HL-60/S4 treated with retinoic acid at 250 ng/mL for 4 days and 3 days (cell line): ENCODE results near the gene INO80C.

Experiments used
- in situ Hi-C: fragments of 300-500 bp; cut with MboI; formaldehyde crosslinking; loops from 2 replicates; pipeline ENCODE4 v1.7.0; 2022; ENCODE audit warnings: low sequenced_read_pairs

Gene INO80C

DNA sequence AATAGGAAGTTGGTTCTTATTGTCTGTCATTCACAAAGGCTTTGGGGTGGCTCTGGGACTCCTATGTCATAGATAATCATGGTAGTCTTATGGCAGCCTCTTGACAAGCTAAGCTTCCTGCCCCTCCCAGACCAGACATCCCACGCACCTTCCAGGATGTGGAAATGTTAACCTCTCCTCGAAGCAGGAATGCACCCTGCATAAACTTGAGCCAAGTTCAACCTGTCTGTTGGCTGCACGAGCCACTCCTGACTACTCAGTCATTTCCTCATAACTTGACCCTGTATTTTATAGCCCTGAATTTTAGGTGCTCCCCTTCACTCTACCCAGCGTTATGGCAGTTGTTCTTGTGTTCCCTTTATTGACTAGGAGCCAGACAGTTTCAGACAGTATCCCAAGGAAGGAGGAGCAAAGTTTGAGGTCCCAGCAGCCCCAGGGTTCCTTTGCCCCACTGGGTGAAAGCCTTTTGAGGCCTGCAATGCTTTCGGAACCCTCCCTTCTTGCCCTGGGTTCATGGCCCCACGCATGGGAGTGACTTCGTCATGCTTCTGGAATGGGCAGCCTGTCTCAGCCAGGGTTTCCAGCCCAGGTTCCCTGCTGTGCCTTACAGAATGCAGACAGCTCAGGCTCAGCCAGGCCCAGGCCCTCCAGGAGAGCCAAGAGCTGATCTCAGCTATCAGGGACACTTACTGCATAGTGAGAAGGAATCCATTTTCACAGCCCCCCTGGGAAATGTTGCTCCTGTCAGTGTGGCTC, 15.6 kb upstream of the INO80C start:
- in situ Hi-C loops = no loop called here

DNA sequence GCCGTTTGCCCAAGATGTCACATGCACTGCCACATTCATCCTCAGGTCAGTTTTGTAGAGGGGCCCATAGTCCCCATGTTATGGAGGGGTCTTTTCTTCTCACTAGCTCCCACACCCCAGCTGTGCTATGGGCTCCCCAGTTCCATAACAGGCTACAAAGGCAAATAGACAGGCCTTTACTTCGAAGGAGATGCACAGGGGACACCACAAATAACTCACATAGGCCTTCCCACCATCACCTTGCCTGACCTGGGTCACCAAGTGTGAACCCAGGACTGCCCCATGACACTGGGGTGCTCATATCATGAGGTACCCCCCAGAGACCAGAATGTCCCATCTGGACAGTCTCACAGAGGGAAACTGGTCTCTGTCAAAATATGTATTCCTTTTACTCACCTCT, 15.0 kb upstream of the INO80C start:
- in situ Hi-C loops = no loop called here

DNA sequence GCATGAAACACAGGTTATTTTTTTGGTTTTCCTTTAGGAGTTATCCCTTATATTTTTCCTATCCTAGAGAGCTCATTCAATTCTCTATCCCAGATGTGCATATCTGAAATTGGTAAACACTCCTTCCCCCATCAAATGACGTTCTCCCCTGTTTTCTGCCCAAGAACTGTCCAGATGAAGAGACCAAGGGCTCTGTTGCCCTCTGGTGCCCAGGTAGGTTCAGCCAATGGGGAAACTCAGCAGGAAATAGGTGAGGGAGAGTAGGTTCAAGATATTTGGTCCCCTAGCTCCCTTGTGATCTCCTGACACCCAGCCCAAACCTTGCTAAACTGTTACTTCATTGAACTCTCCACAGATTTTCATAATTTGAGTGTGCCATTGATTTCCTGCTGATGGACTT, 14.1 kb upstream of the INO80C start:
- in situ Hi-C loops = no loop called here

DNA sequence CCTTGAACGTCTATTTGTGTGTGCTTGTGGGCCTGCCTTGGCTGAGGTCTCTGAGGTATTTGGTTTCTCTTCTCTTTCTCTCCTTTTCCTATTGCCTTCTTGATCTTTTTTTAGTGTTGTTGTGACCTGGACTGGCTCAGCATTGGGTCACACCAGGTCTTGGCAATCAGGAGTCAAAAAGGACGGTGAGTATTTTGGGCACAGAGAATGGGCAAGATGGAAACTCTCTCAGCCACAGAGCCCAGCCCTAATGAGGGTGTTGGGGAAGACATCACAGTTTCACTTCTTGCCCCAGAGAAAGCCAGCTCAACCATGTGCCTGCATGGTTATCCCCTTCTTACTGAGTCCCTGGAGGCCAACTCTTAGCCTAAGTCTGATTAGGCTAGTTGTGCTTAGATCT, 13.7 kb upstream of the INO80C start:
- in situ Hi-C loops = no loop called here

DNA sequence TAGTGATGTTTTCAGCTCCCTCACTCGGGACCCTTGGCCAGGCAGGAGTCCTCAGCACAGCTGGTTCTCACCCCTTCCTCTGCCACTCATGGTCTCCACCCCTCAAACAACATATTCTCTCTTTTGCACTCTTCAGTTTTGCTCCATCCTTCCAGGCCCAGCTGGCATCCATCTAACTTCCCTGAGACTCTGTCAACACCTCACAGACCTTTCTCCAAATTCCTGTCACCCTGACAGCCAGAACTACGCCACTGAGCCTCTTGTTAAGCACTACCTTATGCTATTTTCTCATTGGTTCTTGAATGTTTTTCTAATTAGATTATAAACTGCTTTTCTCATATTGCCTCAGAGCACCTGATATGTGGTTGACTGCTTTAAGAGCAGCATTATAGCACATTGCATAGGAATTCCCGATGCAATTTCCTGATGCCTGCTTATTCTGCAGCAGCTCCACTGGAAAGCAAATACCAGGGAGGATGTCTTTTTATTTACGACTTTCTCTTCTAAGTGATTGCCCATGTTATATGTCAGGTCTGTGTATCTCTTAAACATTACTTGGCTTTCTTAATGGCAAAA, 12.4 kb upstream of the INO80C start:
- in situ Hi-C loops = no loop called here

DNA sequence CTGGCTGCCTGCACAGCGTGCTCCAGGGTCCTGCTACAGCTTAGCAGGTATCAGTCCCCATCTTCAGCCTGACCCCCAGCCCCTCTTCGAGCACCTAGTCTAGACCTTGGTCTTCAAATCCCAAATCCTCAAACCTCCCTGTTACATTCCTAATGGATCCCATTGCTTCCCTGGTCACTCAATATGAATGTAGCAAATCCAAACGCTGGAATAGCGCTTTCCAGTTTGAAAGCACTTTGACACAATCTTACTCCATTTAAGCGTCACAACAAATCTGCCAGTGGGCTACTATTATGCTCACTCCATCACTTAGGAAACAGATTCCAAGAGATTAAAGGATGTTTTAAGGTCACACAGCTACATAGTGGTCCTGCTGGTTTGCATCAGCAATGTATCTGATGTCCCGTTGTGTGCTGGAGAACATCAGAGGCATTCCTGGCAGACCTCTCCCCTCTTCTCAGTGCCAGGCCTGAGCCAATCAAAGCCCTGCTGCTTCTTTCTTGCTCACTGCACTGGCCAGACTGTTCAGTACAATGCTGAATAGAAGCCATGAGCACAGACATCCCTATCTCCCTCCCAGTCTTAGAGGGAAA, 11.1 kb upstream of the INO80C start:
- in situ Hi-C loops = no loop called here

DNA sequence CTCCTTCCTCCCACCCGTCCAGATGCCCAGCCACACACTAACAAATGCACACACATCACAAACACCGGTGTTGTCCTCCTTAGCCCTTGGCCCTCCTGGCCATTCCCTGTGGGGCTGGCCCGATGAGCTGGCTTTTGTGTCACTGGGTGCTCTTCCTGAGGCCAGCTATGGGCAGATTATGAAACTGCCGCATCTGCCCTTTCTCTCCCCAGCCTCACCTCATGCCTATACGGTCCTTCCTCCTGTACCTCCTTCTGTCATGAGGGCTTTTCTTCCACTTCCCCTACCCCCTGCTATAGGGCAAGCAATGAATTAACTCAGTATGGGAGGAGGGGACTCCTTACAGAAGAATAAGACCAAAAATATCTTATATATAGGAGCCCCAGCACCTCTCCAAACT, 10.3 kb upstream of the INO80C start:
- in situ Hi-C loops = no loop called here

DNA sequence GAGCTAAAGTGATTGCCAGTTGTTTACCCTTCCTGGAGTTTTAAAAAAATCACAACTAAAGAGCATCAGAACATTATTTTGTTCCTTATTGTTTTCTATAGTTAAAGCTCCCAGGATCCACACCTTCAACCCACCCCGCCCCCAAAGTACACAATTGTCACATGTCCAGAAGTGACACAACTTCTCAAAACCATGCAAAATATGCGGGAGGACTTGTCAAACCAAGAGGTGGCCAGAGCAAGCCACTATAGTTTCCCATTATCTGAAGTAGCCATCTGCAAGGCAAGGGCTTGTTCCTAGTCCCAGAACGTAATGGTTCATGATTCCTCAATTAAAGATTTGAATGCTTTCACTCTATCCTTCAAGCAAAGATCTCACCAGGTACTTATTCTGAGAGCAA, 9.9 kb upstream of the INO80C start:
- in situ Hi-C loops = no loop called here

DNA sequence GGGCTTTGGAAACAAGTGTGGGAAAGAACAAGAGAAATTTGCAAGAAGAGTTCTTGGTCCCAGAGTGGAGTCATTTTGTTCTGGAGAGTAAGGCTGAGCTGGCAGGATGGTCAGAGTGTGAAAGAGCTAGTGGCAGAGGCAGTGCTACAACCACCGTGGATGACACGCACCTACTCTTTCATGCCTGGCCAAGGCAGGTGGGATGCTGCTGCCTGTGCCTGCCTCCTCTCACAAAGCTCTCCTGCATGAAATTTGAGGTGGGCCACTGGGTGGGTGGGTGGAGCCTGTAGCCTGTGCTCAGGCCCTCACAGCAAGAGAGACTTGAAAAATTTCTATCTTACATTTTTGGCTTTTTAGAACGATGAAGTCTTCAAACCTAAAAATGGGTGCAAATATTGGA, 9.4 kb upstream of the INO80C start:
- in situ Hi-C loops = no loop called here

DNA sequence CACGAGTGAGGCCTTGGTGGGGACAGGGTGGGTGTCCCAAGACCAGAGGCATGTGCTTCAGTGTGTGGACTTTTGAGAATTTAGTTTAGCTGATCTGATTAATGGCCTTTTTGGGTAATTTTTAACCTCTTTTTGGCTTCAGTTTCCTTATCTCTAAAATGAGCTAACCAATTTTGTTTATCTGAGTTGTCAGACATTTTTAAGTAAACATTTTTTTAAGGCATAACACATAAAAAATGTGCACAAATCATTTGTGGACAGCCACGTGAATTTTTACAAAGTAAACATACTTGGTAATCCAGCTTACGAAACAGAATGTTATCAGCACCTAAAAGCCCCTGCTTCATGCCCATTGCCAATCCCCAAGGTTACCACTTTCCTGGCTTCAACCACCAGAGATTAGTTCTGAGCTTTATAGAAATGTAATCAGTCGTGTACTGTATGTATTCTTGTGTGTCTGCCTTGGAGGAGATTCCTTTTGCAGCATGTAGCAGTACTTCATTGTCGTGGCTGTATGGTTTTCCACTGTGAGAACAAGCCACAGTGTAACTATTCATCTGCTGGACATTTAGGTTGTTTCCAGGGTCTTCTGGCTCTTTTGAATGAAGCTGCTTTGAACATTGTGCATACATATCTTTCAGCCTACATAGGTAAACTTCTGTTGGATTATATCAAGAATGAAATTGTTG, 8.4 kb upstream of the INO80C start:
- in situ Hi-C loops = no loop called here

DNA sequence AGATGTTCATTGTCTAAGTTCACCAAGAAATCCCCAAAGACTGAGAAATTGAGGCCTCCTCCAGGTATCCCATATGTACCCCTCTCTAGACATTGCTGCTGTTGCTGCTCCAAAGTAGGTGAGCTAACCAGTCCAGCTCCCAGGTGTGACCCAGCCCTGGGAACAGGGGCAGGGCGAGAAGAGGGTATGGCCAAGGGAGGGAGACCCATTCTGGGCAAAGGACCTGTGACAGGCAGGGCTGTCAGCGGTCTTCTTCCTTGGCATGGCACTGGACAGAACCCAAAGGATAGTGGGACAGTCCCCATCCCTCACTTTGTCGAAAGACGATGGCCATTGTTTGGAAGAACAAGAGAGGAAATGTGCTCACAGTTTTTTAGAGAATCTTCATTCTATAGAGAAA, 7.2 kb upstream of the INO80C start:
- in situ Hi-C loops = no loop called here

DNA sequence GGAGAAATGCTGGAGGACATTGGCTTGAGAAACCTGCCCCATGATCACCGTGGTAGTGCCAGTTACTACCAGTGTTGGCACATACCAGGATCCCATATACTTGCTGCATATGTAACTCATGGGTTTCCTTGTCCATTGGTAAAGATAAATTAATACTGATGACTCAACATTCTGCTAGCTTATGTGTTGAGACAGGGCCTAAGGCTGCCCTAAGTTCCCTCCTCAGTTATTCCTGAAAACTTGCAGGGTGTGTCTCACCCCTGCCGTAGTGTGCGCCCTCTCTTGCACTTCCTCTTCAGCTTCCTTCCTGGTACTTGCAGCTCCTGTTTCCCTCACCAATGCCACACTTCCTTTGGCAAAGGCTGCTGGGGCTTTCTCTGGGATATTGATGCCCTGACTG, 4.3 kb upstream of the INO80C start:
- in situ Hi-C loops = no loop called here

DNA sequence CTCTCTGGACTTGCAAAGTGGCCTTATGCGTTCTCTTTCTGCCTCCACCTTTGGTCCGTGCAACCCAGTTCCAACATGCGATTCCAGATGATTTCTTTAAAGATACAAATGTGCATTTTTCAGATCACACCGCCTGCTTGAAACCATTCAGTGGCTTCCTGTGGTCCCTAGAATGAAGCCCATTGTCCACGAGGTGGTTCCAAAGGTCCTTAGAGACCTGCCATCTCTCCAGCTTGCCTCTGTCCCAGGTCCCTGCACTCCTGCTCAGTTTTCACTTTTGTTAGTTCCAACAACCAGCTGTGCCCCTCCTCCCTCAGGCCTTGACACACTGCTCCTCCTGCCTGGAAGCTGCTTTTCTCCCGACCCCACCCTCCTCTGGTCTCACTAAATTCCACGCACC, 3.6 kb upstream of the INO80C start:
- in situ Hi-C loops = no loop called here

DNA sequence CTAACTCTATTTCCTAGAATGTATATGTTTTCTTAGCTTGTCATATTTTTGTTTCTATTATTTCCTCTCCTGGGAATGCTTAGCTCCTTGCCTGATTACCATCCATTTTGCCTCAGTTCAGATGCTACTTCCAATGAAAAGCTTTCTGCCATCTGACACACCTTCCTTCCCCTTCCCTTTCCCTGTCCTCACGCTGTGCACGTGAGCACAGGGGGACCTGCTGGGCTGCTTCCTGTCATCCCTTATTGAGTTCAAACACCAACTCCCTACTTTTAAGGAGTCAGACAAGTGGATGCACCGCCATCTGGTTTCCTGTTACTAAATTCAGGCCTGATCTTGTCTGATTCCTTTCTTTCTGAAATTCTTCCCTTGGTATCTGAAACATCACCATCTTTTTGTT, 2.4 kb upstream of the INO80C start:
- in situ Hi-C loops = no loop called here

DNA sequence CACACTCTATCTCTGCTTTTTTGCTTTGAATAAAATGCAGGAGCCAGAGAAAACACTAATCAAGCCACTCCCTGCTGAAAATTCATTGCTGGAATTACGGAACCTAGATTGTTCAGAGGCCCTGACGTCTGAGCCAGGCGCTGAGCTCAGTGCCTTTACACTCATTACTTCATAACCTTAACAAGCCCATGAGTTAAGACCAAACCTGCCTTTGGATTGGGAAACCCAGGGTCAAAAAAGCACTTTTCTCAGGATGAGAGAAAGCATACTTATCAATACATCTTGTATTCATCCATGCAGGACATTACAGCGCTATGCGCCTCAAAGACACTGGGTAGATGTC, 762 bp downstream of the INO80C start:
- in situ Hi-C loops = no loop called here

DNA sequence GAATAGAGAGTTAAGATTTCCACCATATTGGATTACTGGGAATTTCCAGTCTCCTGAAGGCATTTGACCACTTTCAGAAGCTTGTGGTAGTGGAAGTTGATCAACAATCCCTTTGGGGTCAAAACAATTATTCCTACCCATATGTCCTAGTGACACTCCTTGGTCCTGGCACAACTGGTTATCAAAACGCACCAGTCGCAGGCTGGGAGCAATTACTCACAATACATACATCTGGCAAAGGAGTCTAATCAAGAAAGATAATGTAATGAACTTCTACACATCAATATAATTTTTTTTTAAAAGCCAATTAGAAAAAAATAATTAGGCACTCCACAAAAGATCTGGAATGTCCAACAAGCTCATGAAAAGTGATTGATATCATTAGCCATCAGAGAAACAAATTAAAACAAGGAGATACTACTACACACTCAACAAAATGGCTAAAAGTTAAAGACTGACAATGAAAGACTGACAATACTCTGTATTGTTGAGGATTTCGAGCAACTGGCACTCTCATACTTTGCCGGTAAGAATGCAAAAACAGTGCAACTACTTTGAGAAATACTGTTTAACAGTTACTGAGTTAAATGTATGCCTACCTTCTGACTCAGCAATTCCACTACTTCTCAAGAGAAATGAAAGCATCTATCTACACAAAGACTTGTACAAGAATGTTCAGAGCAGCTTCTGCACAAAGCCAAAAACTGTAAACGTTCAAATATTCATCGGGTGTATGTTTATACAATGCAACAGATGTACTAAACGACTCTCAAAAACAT, 2.0 kb downstream of the INO80C start:
- in situ Hi-C loops = no loop called here

DNA sequence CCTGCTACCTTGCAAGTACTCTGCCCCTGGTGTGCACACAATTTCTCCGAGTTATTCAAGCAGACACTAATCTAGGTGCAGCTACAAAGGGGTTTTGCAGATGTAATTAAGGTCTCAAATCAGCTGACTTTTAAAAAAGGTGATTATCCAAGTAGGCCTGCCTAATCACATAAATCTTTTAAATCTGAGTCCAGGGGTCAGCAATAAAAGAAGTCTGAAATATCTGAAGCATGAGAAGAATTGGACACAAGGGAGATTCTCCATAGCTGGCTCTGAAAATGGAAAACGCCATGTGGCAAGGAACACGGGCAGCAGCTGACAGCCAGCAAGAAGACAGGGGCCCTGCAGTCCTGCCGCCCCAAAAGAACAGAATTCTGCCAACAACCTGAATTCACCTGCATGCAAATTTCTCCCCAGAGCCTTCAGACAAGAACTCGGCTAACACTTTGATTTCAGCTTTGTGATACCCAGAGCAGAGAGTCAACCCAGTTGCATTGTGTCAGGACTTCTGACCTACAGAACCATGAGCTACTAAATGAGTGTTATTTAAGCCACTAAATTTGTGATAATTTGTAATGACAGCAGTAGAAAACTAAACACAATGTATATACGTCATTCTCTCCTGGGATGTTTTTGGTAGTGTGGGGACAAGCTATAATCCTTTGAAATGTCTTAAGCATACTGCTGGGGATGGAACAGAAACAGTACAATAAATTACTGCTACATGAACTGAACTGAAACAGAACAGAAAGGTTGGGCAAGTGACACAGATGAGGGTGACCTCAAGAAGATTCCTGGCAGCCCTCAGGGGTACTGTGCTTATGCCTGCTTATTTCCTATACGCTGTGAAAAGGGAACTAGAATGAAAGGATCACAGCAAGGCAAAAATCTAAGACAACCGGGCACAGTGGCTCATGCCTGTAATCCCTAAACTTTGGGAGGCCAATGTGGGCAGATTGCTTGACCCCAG, 3.2 kb downstream of the INO80C start:
- in situ Hi-C loops = no loop called here

DNA sequence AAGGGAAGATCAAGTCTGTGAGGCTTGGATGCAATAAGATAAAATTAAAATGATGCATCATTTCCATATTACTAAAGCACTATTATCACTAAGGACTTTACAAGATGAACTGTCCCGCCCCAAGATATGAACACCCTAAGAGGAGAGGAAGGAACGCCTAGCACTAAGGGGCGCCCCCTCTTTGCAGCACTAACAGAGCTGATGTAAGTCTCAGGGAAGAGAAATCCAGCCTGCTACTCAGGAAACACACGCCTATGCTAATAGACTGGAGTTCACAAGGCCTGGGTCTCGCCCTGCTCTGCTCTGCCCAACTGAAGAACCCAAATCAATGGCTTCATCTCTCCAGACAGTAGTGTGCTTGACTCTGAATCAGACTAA, 6.1 kb downstream of the INO80C start:
- in situ Hi-C loops = no loop called here

DNA sequence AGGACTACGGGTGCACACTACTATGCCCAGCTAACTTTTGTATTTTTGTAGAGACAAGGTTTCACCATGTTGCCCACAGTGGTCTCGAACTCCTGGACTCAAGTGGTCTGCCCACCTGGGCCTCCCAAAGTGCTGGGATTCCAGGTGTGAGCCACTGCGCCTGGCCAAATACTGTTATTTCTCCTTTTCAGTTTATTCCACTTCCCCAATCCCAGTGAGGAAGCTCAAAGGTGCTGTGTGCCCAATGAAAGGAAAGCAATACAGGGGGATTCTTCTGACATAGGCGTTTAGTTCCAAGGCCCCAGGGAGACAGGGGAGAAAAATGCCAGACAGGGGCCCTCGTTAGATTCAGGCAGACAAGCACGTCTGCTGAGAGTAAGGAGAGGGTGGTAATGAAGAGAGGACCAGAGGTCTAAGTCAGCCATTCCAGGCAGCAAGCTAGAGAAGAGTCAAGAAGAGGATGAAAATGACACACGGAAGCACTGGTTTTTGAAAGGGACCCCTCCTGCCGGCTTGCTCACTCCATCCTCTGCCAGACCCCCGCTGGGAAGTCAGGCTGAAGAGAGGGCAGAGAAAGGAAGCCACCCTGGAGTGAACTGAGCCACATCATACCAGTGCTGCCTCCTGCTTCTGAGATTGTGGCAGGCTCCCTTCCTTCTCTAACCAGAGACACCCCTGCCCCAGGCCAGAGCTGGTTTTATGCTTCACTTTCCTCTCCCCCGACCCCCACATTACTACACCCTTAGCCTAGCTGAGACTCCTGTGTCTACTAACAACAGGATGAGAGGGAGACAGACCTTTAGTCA, 6.7 kb downstream of the INO80C start:
- in situ Hi-C loops = no loop called here
